ENCODE data around the gene CCDC188.

The CCDC188 gene

DNA sequence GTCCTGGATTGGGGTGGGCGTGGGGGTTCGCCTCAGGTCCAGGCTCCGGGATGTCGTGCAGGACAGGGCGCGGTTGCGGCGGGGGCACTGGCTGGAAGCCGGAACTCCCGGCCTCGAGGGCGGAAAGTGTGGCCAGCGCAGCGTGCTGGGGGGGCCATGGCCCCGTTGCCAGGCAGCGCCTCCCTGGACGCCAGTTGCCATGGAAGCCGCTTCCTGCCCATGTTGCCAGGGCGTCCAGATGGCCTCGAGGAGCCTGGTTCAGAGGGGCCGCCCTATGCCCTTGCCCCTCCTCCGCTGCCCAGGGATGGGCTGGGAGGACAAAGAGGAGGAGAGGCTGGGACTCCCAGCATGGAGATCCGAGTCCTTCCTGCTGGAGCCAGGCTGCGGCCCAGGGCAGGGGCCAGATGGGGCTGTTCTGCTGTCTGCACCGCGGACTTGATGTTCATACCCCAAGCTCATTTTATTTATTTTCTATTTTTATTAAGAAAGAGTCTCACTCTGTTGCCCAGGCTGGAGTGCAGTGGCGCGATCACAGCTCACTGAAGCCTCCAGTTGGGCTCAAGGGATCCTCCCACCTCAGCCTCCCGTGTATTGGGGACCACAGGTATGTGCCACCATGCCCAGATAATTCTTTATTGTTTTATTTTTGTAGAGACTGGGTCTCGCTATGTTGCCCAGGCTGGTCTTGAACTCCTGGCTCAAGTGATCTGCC is 4.6 kb upstream of the CCDC188 start:
- FAIRE-seq (no peak), DNase-seq (ENCODE audit: insufficient read length, low spot score) (peak; percentile 81)
- TF ChIP-seq POLR2A (IDR thresholded peaks at IDR 0.05; ENCODE audit: low read depth, low read length), result no peak

DNA sequence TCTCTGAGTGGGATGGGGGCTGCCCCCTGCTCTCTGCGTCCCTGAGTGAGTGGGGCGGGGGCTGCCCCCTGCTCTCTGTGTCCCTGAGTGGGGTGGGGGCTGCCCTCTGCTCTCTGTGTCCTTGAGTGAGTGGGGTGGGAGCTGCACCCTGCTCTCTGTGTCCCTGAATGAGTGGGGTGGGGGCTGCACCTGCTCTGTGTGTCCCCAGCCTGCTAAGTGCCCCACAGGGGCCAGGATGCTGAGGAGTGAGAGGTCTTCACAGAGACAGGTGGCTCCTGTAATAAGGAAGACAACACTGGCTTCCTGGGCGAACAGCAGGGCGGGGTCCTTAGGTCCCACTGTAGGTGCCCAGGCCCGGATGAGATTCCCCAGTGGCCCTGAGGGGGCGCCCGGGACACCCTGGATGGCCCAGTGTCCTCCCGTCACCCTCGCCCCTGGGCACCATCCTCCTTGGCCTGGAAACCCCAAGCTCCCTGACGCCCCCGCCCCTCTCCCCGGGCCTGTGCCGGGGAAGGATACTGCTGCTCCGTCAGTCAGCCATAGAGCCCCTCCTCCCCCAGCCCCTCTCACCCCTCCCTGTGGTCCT is 3.8 kb upstream of the CCDC188 start:
- no peak for FAIRE-seq
- no peak for DNase-seq (ENCODE audit: insufficient read length, low spot score)

DNA sequence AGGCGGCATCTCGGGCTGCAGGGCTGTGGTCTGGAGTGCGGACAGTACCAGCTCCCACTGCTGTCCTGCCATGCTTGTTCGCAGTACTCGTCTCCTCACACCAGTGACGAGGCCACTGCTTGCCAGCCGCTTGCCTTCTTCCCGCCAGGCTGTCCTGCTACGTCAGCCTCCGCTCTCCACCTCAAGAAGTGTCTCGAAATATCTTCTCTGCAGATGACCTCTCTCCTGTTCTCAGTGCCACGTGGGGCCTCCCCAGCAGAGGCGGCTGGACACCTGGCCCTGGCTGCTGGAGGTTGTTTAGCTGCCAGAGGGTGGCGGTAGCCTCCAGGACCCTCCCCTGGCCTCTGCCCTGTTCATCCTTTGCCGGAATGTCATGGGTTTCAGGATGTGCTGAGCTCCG is 3.1 kb upstream of the CCDC188 start:
- FAIRE-seq (no peak), DNase-seq (ENCODE audit: insufficient read length, low spot score) (no peak)
- no peak for TF ChIP-seq POLR2A (IDR thresholded peaks at IDR 0.05; ENCODE audit: low read depth, low read length)

More for the DNA sequence above, 3.8 kb upstream of the CCDC188 start:
- no peak for TF ChIP-seq POLR2A (IDR thresholded peaks at IDR 0.05; ENCODE audit: low read depth, low read length)

DNA sequence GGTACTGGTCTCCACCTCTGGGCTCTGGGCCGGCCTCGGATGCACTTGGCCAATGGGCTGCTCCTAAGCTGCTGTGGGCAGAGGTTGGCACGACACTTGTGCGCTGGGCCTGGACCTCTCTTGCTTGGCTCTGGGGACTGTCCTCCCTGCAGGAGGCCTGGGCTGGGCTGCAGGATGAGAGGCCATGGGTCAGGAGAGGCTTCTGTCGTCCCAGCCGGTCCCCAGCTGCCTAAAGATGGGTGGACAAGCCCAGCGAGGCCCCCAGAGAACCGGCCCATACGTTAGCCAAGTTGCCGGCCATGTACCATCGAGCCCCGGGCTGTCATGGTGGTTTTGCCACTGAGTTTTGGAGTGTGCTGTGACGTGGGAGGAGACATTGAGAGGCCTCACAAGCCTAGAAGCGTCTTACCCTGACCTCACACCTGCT is 1.6 kb upstream of the CCDC188 start:
- DNase-seq (ENCODE audit: insufficient read length, low spot score) (no peak), FAIRE-seq (no peak)
- no peak for TF ChIP-seq POLR2A (IDR thresholded peaks at IDR 0.05; ENCODE audit: low read depth, low read length)

DNA sequence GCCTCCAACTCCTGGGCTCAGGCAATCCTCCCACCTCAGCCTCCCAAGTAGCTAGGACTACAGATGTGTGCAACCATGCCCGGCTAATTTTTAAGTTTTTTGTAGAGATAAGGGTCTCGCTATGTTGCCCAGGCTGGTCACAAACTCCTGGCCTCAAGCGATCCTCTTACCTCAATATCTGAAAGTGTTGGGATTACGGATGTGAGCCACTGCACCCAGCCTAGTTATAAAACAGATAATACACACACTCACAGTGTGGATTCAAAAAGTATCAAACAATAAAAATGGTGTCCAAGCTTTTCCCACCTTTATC is 377 bp upstream of the CCDC188 start:
- FAIRE-seq, result no peak
- no peak for TF ChIP-seq POLR2A (IDR thresholded peaks at IDR 0.05; ENCODE audit: low read depth, low read length)
- no peak for DNase-seq (ENCODE audit: insufficient read length, low spot score)

DNA sequence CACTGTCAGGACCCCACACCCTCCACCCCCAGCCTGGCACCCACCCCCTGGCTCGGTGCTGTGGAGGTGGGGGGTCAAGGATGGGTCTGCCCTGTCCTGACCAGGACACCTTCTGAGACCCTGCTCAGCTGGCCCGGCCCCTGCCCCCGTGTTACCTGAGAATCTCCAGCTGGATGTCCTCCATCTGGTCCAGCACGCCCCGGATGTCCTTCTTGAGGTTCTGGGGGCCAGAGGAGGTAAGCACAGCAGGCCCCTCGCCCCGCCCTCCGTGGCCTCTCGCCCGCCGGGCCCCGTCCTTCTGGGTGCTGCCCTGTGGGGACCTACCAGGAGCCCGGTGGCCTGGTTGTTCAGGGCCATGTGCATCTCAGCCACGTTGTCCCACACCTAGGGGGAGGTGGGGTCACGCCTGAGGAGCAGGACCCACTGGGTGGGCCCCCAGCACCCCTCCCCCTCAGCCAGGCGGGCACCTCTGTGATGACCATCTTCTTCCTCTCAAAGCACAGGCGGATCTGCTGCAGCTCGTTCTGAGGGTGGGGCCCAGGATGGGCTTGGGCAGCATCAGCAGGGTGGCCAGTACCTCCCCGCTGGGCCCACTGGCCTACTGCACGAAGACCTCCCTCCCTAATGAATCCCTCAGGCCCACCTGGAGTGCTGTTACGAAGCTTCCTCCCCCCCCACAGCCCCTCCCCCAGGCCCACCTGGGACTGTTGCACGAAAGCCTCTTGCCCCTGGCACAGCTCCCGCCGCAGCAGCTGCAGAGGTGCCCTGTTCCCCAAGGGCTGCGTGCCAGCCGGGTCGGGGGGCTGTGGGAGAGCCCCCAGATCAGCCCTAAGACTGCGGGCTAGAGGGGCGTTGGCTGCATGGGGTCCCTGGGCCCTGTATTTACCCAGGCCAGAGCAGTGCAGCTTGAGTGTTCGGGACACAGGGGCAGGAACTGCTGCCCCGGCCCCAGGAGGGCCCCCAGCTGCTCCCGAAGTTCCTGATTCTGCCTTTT is 1.3 kb downstream of the CCDC188 start:
- DNase-seq (ENCODE audit: insufficient read length, low spot score) (no peak), FAIRE-seq (no peak)
- no peak for TF ChIP-seq POLR2A (IDR thresholded peaks at IDR 0.05; ENCODE audit: low read depth, low read length)

DNA sequence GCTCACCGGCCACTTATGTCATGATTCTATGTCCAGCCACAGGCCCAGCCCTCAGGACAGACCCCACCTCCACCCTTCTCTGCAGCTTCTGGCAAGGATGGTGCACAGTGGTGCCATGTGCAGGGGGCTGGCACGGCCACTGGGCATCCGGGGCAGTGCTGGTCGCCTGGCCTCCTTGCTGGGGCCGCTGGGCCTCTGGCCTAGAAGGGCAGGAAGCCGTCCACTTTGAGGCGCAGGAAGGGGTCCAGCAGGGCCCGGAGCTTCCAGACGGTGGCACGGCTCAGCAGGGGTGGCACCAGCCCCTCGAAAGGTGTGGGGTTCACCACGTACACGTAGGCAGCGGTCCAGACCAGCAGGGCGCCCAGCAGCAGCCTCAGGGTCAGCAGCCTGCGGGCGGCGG is 2.4 kb downstream of the CCDC188 start:
- FAIRE-seq (no peak), DNase-seq (ENCODE audit: insufficient read length, low spot score) (no peak)
- TF ChIP-seq POLR2A (IDR thresholded peaks at IDR 0.05; ENCODE audit: low read depth, low read length), result no peak

DNA sequence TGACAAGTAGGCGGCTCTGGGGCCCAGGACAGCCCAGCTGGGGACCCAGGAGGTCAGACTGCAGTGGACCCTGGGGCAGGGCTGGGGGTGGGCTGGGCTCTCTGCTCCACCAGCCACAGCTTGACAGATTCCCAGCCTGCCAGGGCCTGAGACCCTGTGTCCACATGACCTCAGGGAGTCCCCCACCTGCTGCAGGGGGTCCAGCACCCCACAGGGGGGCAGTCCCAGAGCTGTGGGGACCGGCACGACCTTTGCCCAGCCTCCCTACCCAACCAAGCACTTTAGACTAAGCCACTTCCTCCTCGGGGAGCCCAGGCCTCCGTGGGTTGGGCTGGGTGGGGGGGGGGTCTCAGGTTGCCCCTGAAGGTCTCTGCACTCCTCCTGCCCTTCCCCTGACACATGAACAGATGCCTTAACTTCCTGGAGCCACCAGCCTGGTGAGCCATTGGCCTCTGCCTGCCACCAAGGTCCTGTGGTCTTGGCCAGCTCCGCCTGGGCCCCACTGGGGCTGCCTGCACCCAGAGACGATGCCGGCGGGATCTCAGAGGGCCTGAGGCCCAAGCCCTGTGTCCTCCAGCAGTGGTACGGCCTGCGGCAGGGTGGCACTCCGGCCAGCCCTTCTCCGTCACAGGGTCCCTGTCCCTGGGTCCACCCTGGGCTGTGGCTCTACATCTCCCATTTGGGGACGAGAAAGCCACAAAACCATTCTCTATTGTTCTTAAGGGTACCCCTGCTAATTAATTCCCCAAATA is 3.4 kb downstream of the CCDC188 start:
- FAIRE-seq (no peak), DNase-seq (ENCODE audit: insufficient read length, low spot score) (no peak)
- TF ChIP-seq POLR2A (IDR thresholded peaks at IDR 0.05; ENCODE audit: low read depth, low read length), result no peak

DNA sequence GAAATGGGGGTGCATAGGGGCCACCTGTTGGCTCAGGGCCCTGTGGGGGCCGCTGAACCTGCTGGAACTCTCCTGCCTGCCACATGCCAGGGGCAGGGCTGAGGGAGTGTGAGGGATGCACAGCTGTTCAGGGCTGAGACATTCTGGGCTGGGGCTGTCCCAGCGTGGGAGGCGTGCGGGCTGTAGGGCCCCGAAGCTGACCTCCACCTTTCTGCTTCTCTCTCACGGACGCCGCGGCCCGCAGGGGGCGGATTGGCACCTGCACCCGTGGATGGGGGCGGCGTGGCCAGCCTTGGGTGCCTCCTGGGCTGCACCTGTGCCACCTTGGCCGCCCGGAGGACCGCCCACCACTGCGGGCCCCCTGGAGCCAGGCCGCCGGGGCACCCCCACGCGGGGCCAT is 4.1 kb downstream of the CCDC188 start:
- FAIRE-seq, result no peak
- DNase-seq (ENCODE audit: insufficient read length, low spot score), result no peak
- TF ChIP-seq POLR2A (IDR thresholded peaks at IDR 0.05; ENCODE audit: low read depth, low read length), result no peak

DNA sequence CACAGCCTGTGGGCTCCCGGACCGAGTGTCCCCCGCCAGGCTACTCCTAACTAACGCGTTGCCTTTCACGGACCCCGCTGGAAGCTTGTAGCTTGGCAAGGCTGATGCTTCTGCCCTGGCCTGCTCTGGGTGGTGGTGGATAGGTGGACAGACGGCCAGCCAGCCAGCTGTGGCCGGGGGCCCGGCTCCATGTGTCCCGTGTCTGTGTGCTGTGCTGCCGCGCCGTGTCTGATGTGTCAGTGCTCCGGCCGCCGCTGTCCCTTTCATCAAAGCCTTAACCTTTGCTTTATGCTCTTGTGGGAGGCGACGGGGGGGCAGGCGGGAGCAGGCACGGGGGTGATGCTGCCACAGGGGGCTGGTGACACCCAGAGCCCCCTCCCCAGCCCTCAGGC is 5.0 kb downstream of the CCDC188 start:
- no peak for DNase-seq (ENCODE audit: insufficient read length, low spot score)
- TF ChIP-seq POLR2A (IDR thresholded peaks at IDR 0.05; ENCODE audit: low read depth, low read length), result no peak
- FAIRE-seq, result no peak

DNA sequence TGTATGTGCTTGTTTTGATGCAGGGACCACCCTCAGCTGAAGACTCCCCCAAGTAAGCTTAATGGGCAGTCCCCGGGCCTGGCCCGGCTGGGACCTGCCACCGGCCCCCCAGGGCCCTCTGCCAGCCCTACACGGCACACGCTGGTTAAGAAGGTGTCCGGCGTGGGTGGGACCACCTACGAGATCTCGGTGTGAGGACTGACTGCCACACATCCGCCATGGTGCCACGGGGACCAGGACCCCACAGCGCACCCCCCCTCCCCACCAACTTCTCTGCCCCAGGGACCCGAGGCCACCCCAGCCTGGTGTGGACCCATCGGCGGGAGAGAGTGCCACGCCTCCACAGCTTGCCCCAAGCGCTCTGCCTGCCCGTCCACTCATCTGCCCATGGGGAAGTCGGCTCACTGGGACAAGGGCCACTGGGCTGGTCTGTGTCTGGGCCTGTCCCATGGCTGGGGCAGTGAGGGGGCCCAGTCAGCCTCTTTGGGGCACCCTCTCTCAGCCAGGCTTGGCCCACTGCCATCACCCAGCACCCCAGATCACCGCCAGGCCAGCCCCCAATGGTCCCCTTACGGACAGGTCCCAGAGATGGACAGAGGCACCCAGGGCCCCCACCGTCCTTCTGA is 5.5 kb downstream of the CCDC188 start:
- no peak for TF ChIP-seq POLR2A (IDR thresholded peaks at IDR 0.05; ENCODE audit: low read depth, low read length)
- DNase-seq (ENCODE audit: insufficient read length, low spot score) (no peak), FAIRE-seq (no peak)

DNA sequence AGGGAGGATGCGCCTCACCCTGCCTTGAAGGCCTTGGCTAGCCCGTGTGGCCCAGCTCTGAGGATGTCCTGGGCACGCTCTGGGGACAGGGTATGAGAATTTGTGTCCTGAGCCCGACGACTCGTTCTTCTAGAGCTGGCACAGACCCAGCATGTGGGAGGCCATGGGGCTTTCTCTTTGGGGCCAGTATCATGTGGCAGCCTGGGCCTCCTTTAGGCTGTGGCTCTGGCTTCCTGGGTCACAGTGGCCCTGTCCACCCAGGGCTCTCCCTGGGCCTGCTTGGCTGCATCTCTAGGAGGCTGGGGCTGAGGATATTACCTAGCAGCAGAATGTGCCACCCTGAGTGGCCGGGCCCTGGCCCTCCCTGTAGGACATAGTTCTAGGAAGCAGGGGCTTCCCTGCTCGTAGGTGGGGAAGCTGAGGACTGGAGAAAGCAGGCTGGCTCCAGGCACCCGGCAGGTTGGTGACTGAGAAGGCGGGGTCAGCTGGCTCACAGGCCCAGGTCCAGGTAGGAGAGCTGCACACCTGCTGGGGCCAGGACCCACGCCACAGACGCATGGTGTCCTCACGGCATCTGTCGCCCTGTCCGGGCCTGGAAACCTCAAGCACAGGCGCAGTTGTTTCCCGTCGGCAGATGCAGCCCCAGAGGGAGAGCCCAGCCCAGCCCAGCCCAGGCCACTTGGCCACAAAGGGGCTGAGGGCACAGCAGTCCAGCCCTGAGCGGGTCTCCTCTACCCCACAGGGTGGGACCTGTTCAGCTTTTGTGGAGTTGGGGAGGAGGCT is 6.8 kb downstream of the CCDC188 start:
- TF ChIP-seq POLR2A (IDR thresholded peaks at IDR 0.05; ENCODE audit: low read depth, low read length), result no peak
- no peak for DNase-seq (ENCODE audit: insufficient read length, low spot score)
- no peak for FAIRE-seq
